NCI-H2196 (cell line): ENCODE measurements around the gene TRIM62.
A peak's percentile ranks its signal among the peaks of the same experiment; 100 is the strongest.

Experiments used
- DNase-seq: peaks from one replicate; lab custom pipeline; 2025; ENCODE audit not compliant: unreplicated experiment; lab: John Stamatoyannopoulos, UW

Gene TRIM62

GRCh38 chr1:33181921-33182341 is at the start of gene TRIM62:
TRIM62 (minus strand) TSS chr1:33182043; CDS start chr1:33181432, 611 bp downstream.
- peak; percentile 93 for DNase-seq

- no peak for DNase-seq
These were observed 49.3 kb upstream of the TRIM62 start for GRCh38 chr1:33231166-33231565.

- no peak for DNase-seq
These were observed 47.2 kb upstream of the TRIM62 start for GRCh38 chr1:33228935-33229487.

- DNase-seq, result no peak
These were observed 43.7 kb upstream of the TRIM62 start for GRCh38 chr1:33225586-33225985.

GRCh38 chr1:33224166-33224707 is 42.4 kb upstream of the TRIM62 start:
- DNase-seq, result no peak

- no peak for DNase-seq
These were observed 40.5 kb upstream of the TRIM62 start for GRCh38 chr1:33222381-33222780.

- no peak for DNase-seq
These were observed 39.5 kb upstream of the TRIM62 start for GRCh38 chr1:33221385-33221758.

GRCh38 chr1:33220676-33221384 is 39.0 kb upstream of the TRIM62 start:
- no peak for DNase-seq

GRCh38 chr1:33219886-33220661 is 38.2 kb upstream of the TRIM62 start:
- DNase-seq, result no peak

GRCh38 chr1:33211972-33212371 is 30.1 kb upstream of the TRIM62 start:
- DNase-seq, result no peak

- no peak for DNase-seq
These were observed 24.5 kb upstream of the TRIM62 start for GRCh38 chr1:33206340-33206739.

GRCh38 chr1:33195556-33195955 is 13.7 kb upstream of the TRIM62 start:
- DNase-seq, result no peak

GRCh38 chr1:33191731-33192275 is 10.0 kb upstream of the TRIM62 start:
- DNase-seq, result no peak

GRCh38 chr1:33190701-33191100 is 8.9 kb upstream of the TRIM62 start:
- no peak for DNase-seq

GRCh38 chr1:33188572-33189275 is 6.9 kb upstream of the TRIM62 start:
- DNase-seq, result no peak

GRCh38 chr1:33186936-33187335 is 5.1 kb upstream of the TRIM62 start:
- DNase-seq, result no peak

GRCh38 chr1:33185541-33185940 is 3.7 kb upstream of the TRIM62 start:
- DNase-seq, result no peak

GRCh38 chr1:33183306-33183705 is 1.5 kb upstream of the TRIM62 start:
- DNase-seq, result no peak

GRCh38 chr1:33182896-33183295 is 1.1 kb upstream of the TRIM62 start:
- no peak for DNase-seq

GRCh38 chr1:33182401-33182841 is 578 bp upstream of the TRIM62 start:
- DNase-seq, result peak; percentile 56
